Measurements from ENCODE around the gene RPS26.

Gene RPS26

GRCh38 chr12:56041552-56042429 is at the start of gene RPS26:
Gene RPS26 (plus strand): TSS chr12:56041918. CDS start chr12:56042167, 249 bp downstream.
- peak; percentile 85 for TF ChIP-seq RAD21 (IDR thresholded peaks at IDR 0.05; ENCODE audit: low read depth)
- no peak for TF ChIP-seq ZBTB7A (IDR thresholded peaks at IDR 0.05; ENCODE audit: low read depth)
- no peak for TF ChIP-seq CEBPB (IDR thresholded peaks at IDR 0.05)
- TF ChIP-seq TAF1 (IDR thresholded peaks at IDR 0.05; ENCODE audit: low read depth), result peak; percentile 99
- peak; percentile 78; the same call in 1 of the 2 replicates for TF ChIP-seq FOXM1 (IDR thresholded peaks at IDR 0.05; ENCODE audit: borderline replicate concordance, low read depth)
- TF ChIP-seq TCF12 (IDR thresholded peaks at IDR 0.05; ENCODE audit: low read depth), result peak; percentile 89
- TF ChIP-seq MAX (IDR thresholded peaks at IDR 0.05), result peak; percentile 90
- TF ChIP-seq YY1 (IDR thresholded peaks at IDR 0.05; ENCODE audit: low read depth), result peak; percentile 88
- TF ChIP-seq CREB1 (IDR thresholded peaks at IDR 0.05; ENCODE audit: low read depth), result peak; percentile 78
- peak; percentile 64; the same call in 1 of the 2 replicates for TF ChIP-seq EP300 (IDR thresholded peaks at IDR 0.05; ENCODE audit: borderline replicate concordance)
- peak; percentile 5 for TF ChIP-seq TEAD4 (IDR thresholded peaks at IDR 0.05)
- TF ChIP-seq USF1 (IDR thresholded peaks at IDR 0.05), result peak; percentile 47; the same call in 1 of the 2 replicates
- peak; percentile 33; the same call in 1 of the 2 replicates for TF ChIP-seq NFIC (IDR thresholded peaks at IDR 0.05)
- TF ChIP-seq REST (IDR thresholded peaks at IDR 0.05; ENCODE audit: low read depth), result no peak

- TF ChIP-seq ZBTB7A (IDR thresholded peaks at IDR 0.05; ENCODE audit: low read depth), result no peak
- no peak for TF ChIP-seq EGR1 (IDR thresholded peaks at IDR 0.05)
- TF ChIP-seq RAD21 (IDR thresholded peaks at IDR 0.05; ENCODE audit: low read depth), result no peak
- TF ChIP-seq CREB1 (IDR thresholded peaks at IDR 0.05; ENCODE audit: low read depth), result no peak
Measured at GRCh38 chr12:55993230-55993853, 48.4 kb upstream of the RPS26 start.

- TF ChIP-seq MAX (IDR thresholded peaks at IDR 0.05) (no peak), CREB1 (IDR thresholded peaks at IDR 0.05; ENCODE audit: low read depth) (no peak), NFIC (IDR thresholded peaks at IDR 0.05) (no peak), EGR1 (IDR thresholded peaks at IDR 0.05) (no peak), YY1 (IDR thresholded peaks at IDR 0.05; ENCODE audit: low read depth) (no peak), TEAD4 (IDR thresholded peaks at IDR 0.05) (no peak), EP300 (IDR thresholded peaks at IDR 0.05; ENCODE audit: borderline replicate concordance) (no peak), TCF12 (IDR thresholded peaks at IDR 0.05; ENCODE audit: low read depth) (no peak), CEBPB (IDR thresholded peaks at IDR 0.05) (no peak), REST (IDR thresholded peaks at IDR 0.05; ENCODE audit: low read depth) (no peak), USF1 (IDR thresholded peaks at IDR 0.05) (no peak), TAF1 (IDR thresholded peaks at IDR 0.05; ENCODE audit: low read depth) (no peak), RAD21 (IDR thresholded peaks at IDR 0.05; ENCODE audit: low read depth) (no peak), ZBTB7A (IDR thresholded peaks at IDR 0.05; ENCODE audit: low read depth) (no peak), FOXM1 (IDR thresholded peaks at IDR 0.05; ENCODE audit: borderline replicate concordance, low read depth) (no peak)
Measured at GRCh38 chr12:55995366-55995765, 46.4 kb upstream of the RPS26 start.

- TF ChIP-seq CREB1 (IDR thresholded peaks at IDR 0.05; ENCODE audit: low read depth), result no peak
- TF ChIP-seq RAD21 (IDR thresholded peaks at IDR 0.05; ENCODE audit: low read depth), result peak; percentile 88
Measured at GRCh38 chr12:55996201-55996714, 45.5 kb upstream of the RPS26 start.

- TF ChIP-seq TEAD4 (IDR thresholded peaks at IDR 0.05) (peak; percentile 3; the same call in 1 of the 2 replicates), CEBPB (IDR thresholded peaks at IDR 0.05) (0 out of 2 replicates have a peak, but pooled peaks have one; percentile 28), YY1 (IDR thresholded peaks at IDR 0.05; ENCODE audit: low read depth) (peak; percentile 78), CREB1 (IDR thresholded peaks at IDR 0.05; ENCODE audit: low read depth) (no peak), MAX (IDR thresholded peaks at IDR 0.05) (peak; percentile 23; the same call in 1 of the 2 replicates), RAD21 (IDR thresholded peaks at IDR 0.05; ENCODE audit: low read depth) (no peak), TAF1 (IDR thresholded peaks at IDR 0.05; ENCODE audit: low read depth) (peak; percentile 82), EP300 (IDR thresholded peaks at IDR 0.05; ENCODE audit: borderline replicate concordance) (no peak), FOXM1 (IDR thresholded peaks at IDR 0.05; ENCODE audit: borderline replicate concordance, low read depth) (no peak), REST (IDR thresholded peaks at IDR 0.05; ENCODE audit: low read depth) (no peak), USF1 (IDR thresholded peaks at IDR 0.05) (no peak), NFIC (IDR thresholded peaks at IDR 0.05) (peak; percentile 8; the same call in 1 of the 2 replicates), ZBTB7A (IDR thresholded peaks at IDR 0.05; ENCODE audit: low read depth) (0 out of 2 replicates have a peak, but pooled peaks have one; percentile 33), TCF12 (IDR thresholded peaks at IDR 0.05; ENCODE audit: low read depth) (no peak)
Measured at GRCh38 chr12:55996715-55997534, 44.8 kb upstream of the RPS26 start, which contains the start of gene SUOX. Gene SUOX (plus strand): TSS chr12:55997276. CDS start chr12:56002222, 4,946 bp downstream.

Data from Ishikawa (cell line).